Upper lobe of right lung (tissue), 1 donor: ENCODE data around the gene TCHH. TPM values are rescaled to one million over a fixed set of nuclear protein-coding genes. Genes with fewer than 3 reads are reported as not detected.

ENCODE experiments used
- ATAC-seq: fragments of 200-7000 bp; cut with Tn5 transposase; one replicate; pipeline ENCODE4 v1.9.1; 2020; ENCODE audit warnings: mild to moderate bottlenecking, moderate library complexity
- DNase-seq: peaks from one replicate; pipeline ENCODE4 v3.0.0-alpha.2; 2020
- H3K27ac ChIP-seq: fragments of 200-600 bp; one replicate; pipeline ENCODE4 v1.8.0; 2022
- H3K27me3 ChIP-seq: fragments of 200-600 bp; one replicate; pipeline ENCODE4 v1.8.0; 2022; ENCODE audit warnings: mild to moderate bottlenecking
- H3K36me3 ChIP-seq: fragments of 200-600 bp; one replicate; pipeline ENCODE4 v1.8.0; 2022
- H3K4me1 ChIP-seq: fragments of 200-600 bp; one replicate; pipeline ENCODE4 v1.8.0; 2022
- H3K4me3 ChIP-seq: fragments of 200-600 bp; one replicate; pipeline ENCODE4 v1.8.0; 2022; ENCODE audit warnings: mild to moderate bottlenecking
- H3K9me3 ChIP-seq: fragments of 200-600 bp; one replicate; pipeline ENCODE4 v1.8.0; 2022
- CTCF ChIP-seq: fragments of 200-600 bp; IDR thresholded peaks from one replicate; pipeline ENCODE4 v1.8.0; 2022; ENCODE audit warnings: antibody characterized with exemption
- intact Hi-C: fragments of 100-400 bp; cut with DNase I; formaldehyde crosslinking; loops from one replicate; pipeline ENCODE4 v1.11.0; 2022
- total RNA-seq: library from RNA; stranded (reverse); fragmentation: NEBNext Ultra II Directional; extraction: Animal tissue kit (Norgen Biotek cat#: 25700); gene quantifications from one replicate; pipeline ENCODE4 v1.2.1, GENCODE V29; 2021
- donor health status: DM: no; HTN: yes; CAD: no; lungs with severe emphysema.

The TCHH gene
- total RNA-seq, 1 donor from 2014 or later = 0.20 TPM

GRCh38 chr1:152125834-152126443, 10.7 kb upstream of the TCHH start:
- intact Hi-C loops = no loop called here
- ATAC-seq (no peak), DNase-seq (no peak)
- no peak for TF ChIP-seq CTCF
- H3K27ac ChIP-seq = no peak overlapping the region
- peaks cover 32% of the 10 kb centered on the region for H3K27me3 ChIP-seq
- no peak overlapping the region for H3K4me3 ChIP-seq
- no peaks in the 10 kb centered on the region for H3K36me3 ChIP-seq
- no peaks in the 10 kb centered on the region for H3K4me1 ChIP-seq
- H3K9me3 ChIP-seq = no peaks in the 10 kb centered on the region

- no peak overlapping the region for H3K4me3 ChIP-seq
- ATAC-seq (peak; percentile 62), DNase-seq (no peak)
- H3K36me3 ChIP-seq = no peaks in the 10 kb centered on the region
- H3K27ac ChIP-seq = no peak overlapping the region
- H3K27me3 ChIP-seq = peaks cover 39% of the 10 kb centered on the region
- intact Hi-C loops = no loop called here
- no peak for TF ChIP-seq CTCF
- H3K9me3 ChIP-seq = no peaks in the 10 kb centered on the region
- H3K4me1 ChIP-seq = no peaks in the 10 kb centered on the region
These were observed 3.7 kb upstream of the TCHH start for GRCh38 chr1:152118915-152119314.

DNA sequence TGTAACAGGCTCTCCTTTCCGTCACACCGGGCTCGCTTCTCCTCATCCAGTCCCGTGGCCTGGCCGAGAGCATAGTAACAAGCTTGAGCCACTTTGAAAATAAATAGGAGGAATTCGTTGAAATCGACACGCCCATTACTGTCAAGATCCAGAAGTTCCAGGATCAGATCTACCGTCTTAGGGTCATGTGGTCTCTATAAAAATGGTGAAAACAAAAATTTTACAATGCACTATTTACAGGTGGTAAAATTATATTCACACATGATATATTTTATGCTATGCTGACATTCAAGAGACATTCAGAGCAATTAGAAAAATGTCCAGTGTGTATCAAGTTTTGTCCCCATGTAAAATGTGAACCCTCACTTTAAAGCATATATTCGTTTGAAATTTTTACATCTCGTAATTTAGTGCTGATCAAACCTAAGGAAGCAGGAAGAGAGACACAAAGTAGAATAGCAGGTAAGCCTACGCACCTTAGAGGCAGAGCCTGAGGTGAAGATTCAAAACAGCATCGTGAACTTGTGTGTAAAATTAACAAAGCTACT, 2.3 kb downstream of the TCHH start:
- Histone ChIP-seq H3K36me3 (no peaks in the 10 kb centered on the region), H3K4me3 (no peak overlapping the region), H3K9me3 (peaks cover 4% of the 10 kb centered on the region), H3K27me3 (peaks cover 90% of the 10 kb centered on the region), H3K4me1 (peaks cover 33% of the 10 kb centered on the region), H3K27ac (no peak overlapping the region)
- ATAC-seq (no peak), DNase-seq (no peak)
- intact Hi-C loops = no loop called here
- TF ChIP-seq CTCF = no peak

DNA sequence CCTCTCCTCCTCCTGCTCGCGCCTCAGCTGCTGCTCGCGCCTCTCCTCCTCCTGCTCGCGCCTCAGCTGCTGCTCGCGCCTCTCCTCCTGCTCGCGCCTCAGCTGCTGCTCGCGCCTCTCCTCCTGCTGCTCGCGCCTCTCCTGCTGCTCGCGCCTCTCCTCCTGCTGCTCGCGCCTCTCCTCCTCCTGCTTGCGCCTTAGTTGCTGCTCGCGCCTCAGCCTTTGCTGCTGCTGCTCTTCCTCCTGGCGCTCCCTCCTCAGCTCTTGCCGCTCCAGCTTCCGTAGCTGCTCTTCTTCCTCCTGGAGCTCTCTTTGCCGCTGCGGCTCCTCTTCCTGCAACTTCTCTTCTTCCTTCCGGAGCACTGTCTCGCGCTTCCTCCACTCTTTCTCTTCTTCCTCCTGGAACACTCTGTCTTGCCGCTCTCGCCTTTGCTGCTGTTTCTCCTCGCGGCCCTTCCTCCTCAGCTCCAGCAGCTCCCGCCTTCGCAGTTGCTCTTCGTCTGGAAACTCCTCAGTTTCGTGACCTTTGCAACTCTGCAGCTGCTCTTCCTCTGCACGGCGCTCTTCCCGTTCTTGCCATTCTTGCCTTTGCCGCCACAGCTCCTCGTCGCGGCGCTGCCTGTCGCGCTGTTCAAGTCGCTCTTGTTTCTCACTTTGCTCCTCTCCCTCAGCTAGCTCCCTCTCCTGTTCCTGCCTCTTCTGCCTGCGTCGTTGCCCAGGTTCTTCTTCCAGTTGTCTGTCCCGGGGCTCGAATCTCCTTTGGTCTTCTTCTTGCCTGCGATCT, 3.0 kb downstream of the TCHH start:
- intact Hi-C loops = no loop called here
- peak; percentile 61 for DNase-seq
- no peak overlapping the region for H3K27ac ChIP-seq
- peaks cover 33% of the 10 kb centered on the region for H3K4me1 ChIP-seq
- H3K27me3 ChIP-seq = peaks cover 92% of the 10 kb centered on the region
- ATAC-seq = no peak
- H3K4me3 ChIP-seq = peak overlapping the region; percentile 55
- no peak for TF ChIP-seq CTCF
- no peaks in the 10 kb centered on the region for H3K36me3 ChIP-seq
- H3K9me3 ChIP-seq = peaks cover 6% of the 10 kb centered on the region

DNA sequence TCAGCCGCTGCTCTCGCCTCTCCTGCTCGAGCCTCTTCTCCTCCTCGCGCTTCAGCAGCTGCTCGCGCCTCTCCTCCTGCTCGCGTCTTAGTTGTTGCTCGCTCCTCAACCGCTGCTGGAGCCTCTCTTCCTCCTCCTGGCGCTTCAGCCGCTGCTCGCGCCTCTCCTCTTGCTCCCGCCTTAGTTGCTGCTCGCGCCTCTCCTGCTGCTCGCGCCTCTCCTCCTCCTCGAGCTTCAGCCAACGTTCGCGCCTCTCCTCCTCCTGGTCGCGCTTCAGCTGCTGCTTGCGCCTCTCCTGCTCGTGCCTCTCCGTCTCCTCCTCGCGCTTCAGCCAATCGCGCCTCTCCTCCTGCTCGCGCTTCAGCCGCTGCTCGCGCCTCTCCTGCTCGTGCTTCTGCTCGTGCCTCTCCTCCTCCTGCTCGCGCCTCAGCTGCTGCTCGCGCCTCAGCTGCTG, 3.7 kb downstream of the TCHH start:
- ATAC-seq (no peak), DNase-seq (no peak)
- Histone ChIP-seq H3K36me3 (no peaks in the 10 kb centered on the region), H3K9me3 (peaks cover 6% of the 10 kb centered on the region), H3K27ac (no peak overlapping the region), H3K4me3 (peak overlapping the region; percentile 55), H3K4me1 (peaks cover 33% of the 10 kb centered on the region), H3K27me3 (peaks cover 92% of the 10 kb centered on the region)
- intact Hi-C loops = no loop called here
- TF ChIP-seq CTCF = no peak
